Measurements from ENCODE around the gene NBDY. TPM values are rescaled to one million over a fixed set of nuclear protein-coding genes. Genes with fewer than 3 reads are reported as not detected.
"Not testable (repeated sequence)": the region's sequence is repeated elsewhere in the genome, so short reads cannot be mapped to it uniquely, and the experiment has no call there.

NBDY gene
- total RNA-seq: 79.3 TPM

- peak; percentile 49 for DNase-seq (ENCODE audit: low spot score)
Measured at GRCh38 chrX:56729152-56729850, at the start of gene NBDY. NBDY (plus strand) TSS chrX:56729243; CDS start chrX:56729354, 111 bp downstream.

GRCh38 chrX:56704530-56704929 lies 24.5 kb upstream of the NBDY start:
- DNase-seq (ENCODE audit: low spot score): not testable (repeated sequence)

- DNase-seq (ENCODE audit: low spot score): no peak
Measured at GRCh38 chrX:56726605-56727004, 2.4 kb upstream of the NBDY start.

GRCh38 chrX:56727531-56727930 lies 1.5 kb upstream of the NBDY start:
- DNase-seq (ENCODE audit: low spot score): no peak

- no peak for DNase-seq (ENCODE audit: low spot score)
Measured at GRCh38 chrX:56728321-56728720, 722 bp upstream of the NBDY start.

GRCh38 chrX:56728752-56729151 lies 291 bp upstream of the NBDY start:
- DNase-seq (ENCODE audit: low spot score): no peak

GRCh38 chrX:56733459-56734046 lies 4.5 kb downstream of the NBDY start:
- peak; percentile 61 for DNase-seq (ENCODE audit: low spot score)

GRCh38 chrX:56736219-56736618 lies 7.2 kb downstream of the NBDY start:
- no peak for DNase-seq (ENCODE audit: low spot score)

GRCh38 chrX:56738670-56739069 lies 9.6 kb downstream of the NBDY start:
- no peak for DNase-seq (ENCODE audit: low spot score)

- no peak for DNase-seq (ENCODE audit: low spot score)
Measured at GRCh38 chrX:56744996-56745395, 16.0 kb downstream of the NBDY start.

GRCh38 chrX:56746996-56747395 lies 18.0 kb downstream of the NBDY start:
- no peak for DNase-seq (ENCODE audit: low spot score)

GRCh38 chrX:56751071-56751470 lies 22.0 kb downstream of the NBDY start:
- no peak for DNase-seq (ENCODE audit: low spot score)

GRCh38 chrX:56757327-56757726 lies 28.3 kb downstream of the NBDY start:
- no peak for DNase-seq (ENCODE audit: low spot score)

- no peak for DNase-seq (ENCODE audit: low spot score)
Measured at GRCh38 chrX:56758456-56758855, 29.4 kb downstream of the NBDY start.

GRCh38 chrX:56759736-56760409 lies 30.8 kb downstream of the NBDY start:
- no peak for DNase-seq (ENCODE audit: low spot score)

GRCh38 chrX:56760410-56761124 lies 31.5 kb downstream of the NBDY start:
- DNase-seq (ENCODE audit: low spot score): not testable (repeated sequence)

- DNase-seq (ENCODE audit: low spot score): no peak
Measured at GRCh38 chrX:56761167-56761566, 32.1 kb downstream of the NBDY start.

- DNase-seq (ENCODE audit: low spot score): no peak
Measured at GRCh38 chrX:56762220-56762619, 33.2 kb downstream of the NBDY start.

GRCh38 chrX:56762707-56763555 lies 33.9 kb downstream of the NBDY start:
- DNase-seq (ENCODE audit: low spot score): no peak

GRCh38 chrX:56763556-56764152 lies 34.6 kb downstream of the NBDY start:
- DNase-seq (ENCODE audit: low spot score): peak; percentile 90
